Activated CD4-positive, CD25-positive, alpha-beta regulatory T cell (primary cell): ENCODE measurements around the gene ZNRF2.
"Not testable (repeated sequence)": the region's sequence is repeated elsewhere in the genome, so short reads cannot be mapped to it uniquely, and the experiment has no call there.

Experiments used
- DNase-seq, 4 experiments: peaks; one replicate each; lab custom pipeline; 2025; lab: John Stamatoyannopoulos, UW

The ZNRF2 gene

GRCh38 chr7:30359957-30360356 lies 75.6 kb downstream of the ZNRF2 start:
- DNase-seq, result no peak

- DNase-seq, result no peak
Observed at GRCh38 chr7:30363778-30364563, 79.6 kb downstream of the ZNRF2 start.

- no peak for DNase-seq
Observed at GRCh38 chr7:30364773-30365172, 80.4 kb downstream of the ZNRF2 start.

- no peak for DNase-seq
Observed at GRCh38 chr7:30365621-30366020, 81.2 kb downstream of the ZNRF2 start.

GRCh38 chr7:30366606-30367005 lies 82.2 kb downstream of the ZNRF2 start:
- no peak for DNase-seq

GRCh38 chr7:30367561-30367960 lies 83.2 kb downstream of the ZNRF2 start:
- no peak for DNase-seq

- no peak for DNase-seq
Observed at GRCh38 chr7:30369879-30370278, 85.5 kb downstream of the ZNRF2 start.

- no peak for DNase-seq
Observed at GRCh38 chr7:30371321-30371720, 86.9 kb downstream of the ZNRF2 start.

GRCh38 chr7:30378275-30378674 lies 93.9 kb downstream of the ZNRF2 start:
- no peak for DNase-seq

GRCh38 chr7:30379131-30379530 lies 94.7 kb downstream of the ZNRF2 start:
- no peak for DNase-seq

- DNase-seq, result no peak
Observed at GRCh38 chr7:30379741-30380140, 95.3 kb downstream of the ZNRF2 start.

GRCh38 chr7:30380294-30380693 lies 95.9 kb downstream of the ZNRF2 start:
- no peak for DNase-seq

- DNase-seq, result not testable (repeated sequence)
Observed at GRCh38 chr7:30380824-30381223, 96.4 kb downstream of the ZNRF2 start.

- DNase-seq, result no peak
Observed at GRCh38 chr7:30382607-30383006, 98.2 kb downstream of the ZNRF2 start.

GRCh38 chr7:30389791-30390190 lies 105.4 kb downstream of the ZNRF2 start:
- no peak for DNase-seq

- DNase-seq, result no peak
Observed at GRCh38 chr7:30390736-30391636, 106.6 kb downstream of the ZNRF2 start.

- DNase-seq, result no peak
Observed at GRCh38 chr7:30391806-30392205, 107.4 kb downstream of the ZNRF2 start.

GRCh38 chr7:30395676-30396075 lies 111.3 kb downstream of the ZNRF2 start:
- DNase-seq, result no peak

- DNase-seq, result no peak
Observed at GRCh38 chr7:30396389-30396788, 112.0 kb downstream of the ZNRF2 start.

- no peak for DNase-seq
Observed at GRCh38 chr7:30403477-30403876, 119.1 kb downstream of the ZNRF2 start.

GRCh38 chr7:30405179-30405578 lies 120.8 kb downstream of the ZNRF2 start:
- DNase-seq, result no peak

- no peak for DNase-seq
Observed at GRCh38 chr7:30406664-30407425, 122.4 kb downstream of the ZNRF2 start.
